Effector CD4-positive, alpha-beta T cell (primary cell): ENCODE data around the gene SPINK1. TPM values are rescaled to one million over a fixed set of nuclear protein-coding genes. Genes with fewer than 3 reads are reported as not detected.
A peak's percentile ranks its signal among the peaks of the same experiment; 100 is the strongest.
"Not testable (repeated sequence)": the region's sequence is repeated elsewhere in the genome, so short reads cannot be mapped to it uniquely, and the experiment has no call there.

ENCODE experiments used
- DNase-seq: peaks from one replicate; pipeline ENCODE4 v3.0.0-alpha.2; 2020
- total RNA-seq: gene quantifications from one replicate; lab custom pipeline; 2026; lab: John Stamatoyannopoulos, UW

Gene SPINK1
- total RNA-seq, result not detected

- no peak for DNase-seq
Observed at GRCh38 chr5:147831465-147831864, at the start of gene SPINK1. SPINK1 (minus strand) TSS chr5:147831671; CDS start chr5:147831577, 94 bp downstream.

GRCh38 chr5:147880487-147880886, 49.0 kb upstream of the SPINK1 start:
- DNase-seq, result no peak

GRCh38 chr5:147879784-147880183, 48.3 kb upstream of the SPINK1 start:
- DNase-seq, result no peak

- no peak for DNase-seq
Observed at GRCh38 chr5:147878066-147878759, 46.7 kb upstream of the SPINK1 start, which contains the start of gene SCGB3A2. SCGB3A2 (plus strand) TSS chr5:147878711; CDS start chr5:147878804, 93 bp downstream.

GRCh38 chr5:147876626-147877025, 45.2 kb upstream of the SPINK1 start:
- DNase-seq, result no peak

GRCh38 chr5:147876141-147876540, 44.7 kb upstream of the SPINK1 start:
- DNase-seq, result no peak

- no peak for DNase-seq
Observed at GRCh38 chr5:147874910-147875367, 43.5 kb upstream of the SPINK1 start.

GRCh38 chr5:147874118-147874875, 42.8 kb upstream of the SPINK1 start:
- DNase-seq, result not testable (repeated sequence)

GRCh38 chr5:147872744-147873435, 41.4 kb upstream of the SPINK1 start:
- DNase-seq, result not testable (repeated sequence)

GRCh38 chr5:147871980-147872549, 40.6 kb upstream of the SPINK1 start:
- not testable (repeated sequence) for DNase-seq

- DNase-seq, result not testable (repeated sequence)
Observed at GRCh38 chr5:147869892-147870291, 38.4 kb upstream of the SPINK1 start.

- DNase-seq, result no peak
Observed at GRCh38 chr5:147869112-147869511, 37.6 kb upstream of the SPINK1 start.

- DNase-seq, result no peak
Observed at GRCh38 chr5:147863454-147864158, 32.1 kb upstream of the SPINK1 start.

GRCh38 chr5:147860641-147861025, 29.2 kb upstream of the SPINK1 start:
- DNase-seq, result no peak

GRCh38 chr5:147859962-147860640, 28.6 kb upstream of the SPINK1 start:
- no peak for DNase-seq

- no peak for DNase-seq
Observed at GRCh38 chr5:147858565-147858964, 27.1 kb upstream of the SPINK1 start.

- peak; percentile 3 for DNase-seq
Observed at GRCh38 chr5:147857302-147858129, 26.0 kb upstream of the SPINK1 start.

GRCh38 chr5:147856801-147857200, 25.3 kb upstream of the SPINK1 start:
- DNase-seq, result no peak

- no peak for DNase-seq
Observed at GRCh38 chr5:147855774-147856069, 24.3 kb upstream of the SPINK1 start.

- no peak for DNase-seq
Observed at GRCh38 chr5:147854894-147855773, 23.7 kb upstream of the SPINK1 start.
